HG03558 (cell line): ENCODE data around the gene FOXP4.

Source experiments
- ATAC-seq: cut with Tn5 transposase; IDR thresholded peaks from one replicate; pipeline ENCODE4 v1.9.1; 2021; ENCODE audit warnings: moderate number of reproducible peaks; ENCODE audit not compliant: unreplicated experiment; ENCODE audit errors: extremely low read depth

The FOXP4 gene

GRCh38 chr6:41561931-41562911 lies 16.0 kb downstream of the FOXP4 start:
- no peak for ATAC-seq

GRCh38 chr6:41563060-41563776 lies 17.0 kb downstream of the FOXP4 start:
- no peak for ATAC-seq

- no peak for ATAC-seq
These were observed 18.4 kb downstream of the FOXP4 start for GRCh38 chr6:41564448-41565142.

- no peak for ATAC-seq
These were observed 19.5 kb downstream of the FOXP4 start for GRCh38 chr6:41565701-41566100.

DNA sequence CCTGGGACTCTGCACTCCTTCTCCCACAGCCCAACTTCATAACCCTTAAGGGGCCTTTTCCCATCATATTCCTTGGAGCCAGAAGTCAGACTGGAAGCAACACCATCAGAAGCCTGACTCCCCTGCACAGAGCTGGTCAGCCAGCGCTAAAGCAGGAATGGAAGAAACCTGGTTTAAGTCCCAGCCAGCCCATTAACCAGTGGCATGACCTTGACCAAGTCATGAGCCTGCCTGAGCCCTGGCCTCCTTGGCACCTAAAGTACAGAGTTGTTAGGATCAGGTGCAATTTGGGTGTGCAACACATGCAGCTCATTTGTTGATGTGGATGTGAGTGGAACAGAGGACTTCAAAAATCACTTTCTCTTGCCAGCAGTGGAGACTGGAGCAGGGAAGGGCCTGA lies 20.8 kb downstream of the FOXP4 start:
- no peak for ATAC-seq

GRCh38 chr6:41567684-41568083 lies 21.5 kb downstream of the FOXP4 start:
- no peak for ATAC-seq

DNA sequence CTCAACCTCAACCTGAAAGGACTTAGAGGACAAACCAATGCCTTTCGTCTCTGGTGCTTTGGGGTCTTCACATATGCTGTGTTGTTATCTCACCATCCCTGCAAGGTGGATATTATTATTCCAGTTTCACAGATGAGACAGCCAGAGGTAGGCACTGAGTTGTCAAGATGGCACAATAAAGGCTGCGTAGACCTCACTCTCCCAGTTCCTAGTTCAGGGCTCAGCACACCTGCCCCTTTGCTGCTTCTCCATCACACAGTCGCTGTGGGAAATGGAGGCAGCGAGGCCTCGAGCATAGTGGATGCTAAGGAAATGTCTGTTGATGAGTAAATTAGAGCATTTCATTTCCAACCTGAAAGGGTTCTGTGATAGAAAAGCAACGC lies 22.0 kb downstream of the FOXP4 start:
- ATAC-seq, result no peak

- no peak for ATAC-seq
These were observed 22.6 kb downstream of the FOXP4 start for GRCh38 chr6:41568585-41569384.

GRCh38 chr6:41570259-41570615 lies 24.1 kb downstream of the FOXP4 start:
- no peak for ATAC-seq

DNA sequence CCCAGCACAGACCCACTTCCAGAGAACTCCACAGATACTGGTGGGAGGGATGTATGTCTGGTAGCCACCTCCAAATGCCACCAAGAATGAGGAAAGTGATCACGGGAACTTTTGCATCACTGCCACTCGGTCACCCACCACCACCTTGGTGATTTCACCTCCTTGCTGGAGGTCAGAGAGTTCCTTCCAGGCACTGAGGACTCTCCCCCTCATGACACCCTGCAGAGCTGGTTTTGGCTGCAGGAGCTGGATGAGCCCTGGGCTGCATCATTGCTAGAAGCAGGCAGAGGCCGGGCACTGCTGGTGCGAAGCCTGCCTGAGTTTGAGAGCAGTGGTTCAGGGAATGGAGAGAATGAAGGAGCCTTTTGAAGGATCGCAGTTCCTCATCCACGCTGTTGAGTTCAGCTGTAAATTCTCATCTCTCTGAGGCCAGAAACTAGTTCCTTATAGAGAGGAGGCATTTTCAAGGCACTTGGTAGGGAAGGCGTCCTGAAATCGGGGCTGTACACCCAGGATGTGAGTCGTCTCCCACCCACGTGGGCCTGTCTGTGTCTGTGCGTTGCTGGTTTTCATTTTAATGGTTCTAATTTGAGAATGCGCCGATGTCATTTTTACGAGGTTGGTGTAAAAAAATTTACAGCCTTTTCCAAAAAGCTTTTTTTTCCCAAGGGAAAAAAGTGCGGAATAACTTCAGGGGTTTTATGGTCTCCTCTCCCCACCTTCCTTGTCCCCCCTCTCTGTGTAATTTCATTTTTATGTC lies 25.0 kb downstream of the FOXP4 start:
- no peak for ATAC-seq

GRCh38 chr6:41572613-41573012 lies 26.4 kb downstream of the FOXP4 start:
- no peak for ATAC-seq

DNA sequence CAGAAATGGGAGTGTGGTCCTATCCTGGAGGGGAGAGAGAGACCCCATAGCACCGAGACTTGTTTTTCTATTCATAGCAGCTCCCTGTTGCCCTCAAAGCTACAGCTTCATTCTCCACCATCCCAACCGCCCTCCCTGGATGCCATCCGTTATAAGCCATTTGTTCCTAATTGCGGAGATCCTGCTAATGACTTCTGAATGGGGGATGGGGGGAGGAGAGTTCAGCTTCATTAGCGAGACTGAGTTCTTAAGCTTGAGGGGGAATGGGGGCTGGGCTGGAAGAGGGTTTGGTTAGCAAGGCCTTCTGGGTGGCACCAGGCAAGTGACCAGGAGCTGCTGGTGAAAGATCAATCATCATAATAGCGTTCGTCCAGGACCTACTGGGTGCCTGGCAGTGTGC lies 27.1 kb downstream of the FOXP4 start:
- ATAC-seq, result no peak

DNA sequence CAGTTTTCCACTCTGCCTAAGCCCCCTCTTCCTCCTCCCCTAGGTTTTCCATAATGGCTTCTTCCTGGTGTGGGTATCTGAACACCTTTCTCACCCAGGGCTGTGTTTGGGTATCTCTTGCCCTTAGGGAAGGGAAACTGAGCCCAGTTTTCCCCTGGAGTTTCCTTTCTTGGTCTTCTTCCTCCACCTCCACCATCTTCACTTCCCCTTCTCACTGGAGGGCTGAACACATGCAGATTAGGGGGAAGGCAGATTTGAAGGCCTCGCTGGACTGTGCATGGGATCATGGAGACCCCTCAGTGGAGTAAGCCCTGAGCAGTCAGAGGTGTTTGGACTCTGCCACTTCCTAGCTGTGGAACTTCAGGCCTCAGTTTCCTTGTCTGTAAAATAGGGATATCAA lies 27.8 kb downstream of the FOXP4 start:
- no peak for ATAC-seq

GRCh38 chr6:41575598-41575997 lies 29.4 kb downstream of the FOXP4 start:
- no peak for ATAC-seq

DNA sequence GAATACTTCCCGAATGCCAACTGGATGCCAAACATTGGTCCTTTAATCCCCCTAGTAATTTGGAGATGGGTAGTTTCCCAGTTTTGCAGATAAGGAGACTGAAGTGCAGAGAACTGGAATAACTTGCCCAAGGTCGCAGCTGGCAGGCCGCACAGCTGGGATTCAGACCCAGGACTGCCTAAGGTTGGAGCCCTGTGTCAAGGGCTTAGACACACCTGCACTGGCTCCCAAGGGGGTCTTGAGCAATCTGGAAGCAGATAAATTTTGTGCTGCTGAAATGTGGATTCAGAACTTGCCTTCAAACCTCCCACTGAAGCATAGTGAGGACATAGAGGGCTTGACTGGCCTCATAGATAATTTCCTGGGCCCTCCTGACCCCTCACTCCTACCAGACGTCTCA lies 30.5 kb downstream of the FOXP4 start:
- ATAC-seq, result no peak

DNA sequence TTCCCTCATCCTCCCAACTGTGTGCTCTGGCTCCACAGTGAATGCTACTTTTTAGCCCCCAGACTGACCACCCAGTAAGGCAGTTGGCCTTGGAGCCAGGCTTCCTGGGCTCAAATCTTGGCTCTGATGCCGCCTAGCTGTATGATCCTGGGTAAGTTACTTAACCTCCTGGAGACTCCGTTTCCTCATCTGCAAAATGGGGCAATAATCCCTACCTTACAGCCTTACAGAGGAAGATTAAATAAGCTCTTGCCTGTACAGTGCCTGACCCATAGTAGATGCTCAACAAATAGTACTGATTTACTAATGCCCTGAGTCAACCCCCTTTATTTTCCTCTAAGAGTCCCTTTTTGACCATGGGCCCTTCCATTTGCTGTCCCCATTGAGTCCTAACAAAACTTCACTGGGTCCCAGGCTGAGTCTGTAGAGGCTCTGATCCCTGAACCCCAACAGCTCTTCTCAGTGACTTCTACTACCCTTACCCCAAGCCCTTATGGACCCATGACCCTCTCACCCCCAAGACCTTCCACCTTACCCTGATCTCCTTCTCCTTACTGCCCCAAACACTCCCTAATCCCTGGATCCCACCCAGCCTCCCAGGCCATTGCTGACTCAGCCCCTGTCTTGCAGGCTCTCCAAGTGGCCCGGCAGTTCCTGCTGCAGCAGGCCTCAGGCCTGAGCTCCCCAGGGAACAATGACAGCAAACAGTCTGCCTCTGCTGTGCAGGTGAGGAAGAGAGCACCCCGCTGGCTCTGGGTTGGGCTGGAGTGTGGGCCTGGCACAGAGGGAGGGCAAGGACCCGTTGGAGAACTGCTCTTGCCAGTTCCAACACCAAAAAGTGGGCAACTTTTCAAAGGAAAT lies 31.4 kb downstream of the FOXP4 start:
- ATAC-seq, result no peak

DNA sequence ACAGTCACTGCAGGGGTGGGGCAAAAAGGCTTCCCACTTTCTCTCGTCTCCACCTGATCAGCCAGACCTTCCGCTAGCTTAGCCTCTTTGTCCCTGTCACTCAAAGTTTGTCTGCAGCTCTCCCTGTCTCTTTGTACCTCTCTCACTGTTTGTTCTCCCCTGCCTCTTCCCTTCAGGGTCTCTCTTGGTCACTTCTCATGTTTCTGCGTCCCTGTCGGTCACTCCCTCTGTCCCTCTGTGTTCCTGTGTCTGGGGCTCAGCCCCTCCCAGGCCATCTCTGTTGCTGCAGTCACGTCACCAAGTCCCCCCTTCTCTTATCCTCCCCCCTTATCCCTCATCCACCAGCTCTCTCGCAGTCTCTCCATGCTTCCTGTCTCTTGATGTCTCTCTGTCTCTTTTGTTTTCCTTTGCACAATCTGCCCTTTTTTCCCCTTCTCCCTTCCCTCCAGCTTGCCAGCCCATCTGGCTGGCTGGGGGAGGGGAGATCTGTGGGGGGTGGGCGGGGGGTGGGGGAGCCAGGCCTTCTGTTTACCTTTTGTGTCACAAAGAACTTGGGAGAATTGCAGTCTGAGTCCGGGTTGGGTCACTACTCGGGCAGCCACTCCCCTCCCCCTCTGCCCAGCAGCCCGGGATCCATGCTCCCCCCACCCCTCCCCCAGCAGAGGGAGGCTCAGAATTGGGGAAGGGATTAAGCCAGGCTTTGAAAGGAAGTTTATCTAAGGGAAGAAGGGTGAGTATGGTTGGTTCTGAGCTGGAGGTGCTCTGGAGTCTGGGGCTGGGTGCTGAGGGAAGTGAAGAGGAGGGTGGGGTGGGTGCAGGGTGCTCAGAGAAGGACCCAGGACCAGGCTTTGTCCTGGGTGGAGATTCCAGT lies 32.3 kb downstream of the FOXP4 start:
- no peak for ATAC-seq
